ENCODE results near the gene SBK2. TPM values are rescaled to one million over a fixed set of nuclear protein-coding genes. Genes with fewer than 3 reads are reported as not detected.
A peak's percentile ranks its signal among the peaks of the same experiment; 100 is the strongest.

Gene SBK2
- total RNA-seq, 1 experiment from 2014 or later: not detected

- H3K9ac ChIP-seq (ENCODE audit: low read length): no peak overlapping the region
- H3K27me3 ChIP-seq (ENCODE audit: low read length): no peaks in the 10 kb centered on the region
- ChIA-PET CTCF (interaction anchor here (1.0 kb wide), 1 partner anchor 79 kb away, joined by 4 read pairs; the partner anchor contains the start of gene ZNF865), POLR2A (ENCODE audit: unreplicated experiment) (interaction anchor here (0.7 kb wide), 1 partner anchor 97 kb away, joined by 3 read pairs; the partner anchor contains the start of gene ZNF784)
- H4K20me1 ChIP-seq (ENCODE audit: low read length): no peaks in the 10 kb centered on the region
- no peaks in the 10 kb centered on the region for H3K79me2 ChIP-seq (ENCODE audit: low read length)
- no peak overlapping the region for H3K27ac ChIP-seq (ENCODE audit: low read length)
- H3F3A ChIP-seq (ENCODE audit: low read length, unreplicated experiment): no peaks in the 10 kb centered on the region
- BruUV-seq (replicated peaks): no TSS peak
- no peak overlapping the region for H3K4me2 ChIP-seq (ENCODE audit: low read length)
- ATAC-seq (no peak), DNase-seq (no peak)
- no peak overlapping the region for H3K4me3 ChIP-seq (ENCODE audit: low read length)
- TF ChIP-seq EZH2phosphoT487 (IDR thresholded peaks at IDR 0.05; ENCODE audit: borderline replicate concordance, low read length): no peak
- intact Hi-C loops (cut with micrococcal nuclease): no loop called here
- H3K9me3 ChIP-seq (ENCODE audit: low read length): no peaks in the 10 kb centered on the region
- H2AFZ ChIP-seq (ENCODE audit: low read length): no peak overlapping the region
- no peaks in the 10 kb centered on the region for H3K9me2 ChIP-seq (replicated peaks; ENCODE audit: low read length)
- no peaks in the 10 kb centered on the region for H3K36me3 ChIP-seq (ENCODE audit: low read depth, low read length)
- peaks cover 12% of the 10 kb centered on the region; the same call in 1 of the 2 replicates for H3K4me1 ChIP-seq (ENCODE audit: insufficient read depth, low read length)
These were observed 9.5 kb downstream of the SBK2 start for GRCh38 chr19:55527197-55528029.

DNA sequence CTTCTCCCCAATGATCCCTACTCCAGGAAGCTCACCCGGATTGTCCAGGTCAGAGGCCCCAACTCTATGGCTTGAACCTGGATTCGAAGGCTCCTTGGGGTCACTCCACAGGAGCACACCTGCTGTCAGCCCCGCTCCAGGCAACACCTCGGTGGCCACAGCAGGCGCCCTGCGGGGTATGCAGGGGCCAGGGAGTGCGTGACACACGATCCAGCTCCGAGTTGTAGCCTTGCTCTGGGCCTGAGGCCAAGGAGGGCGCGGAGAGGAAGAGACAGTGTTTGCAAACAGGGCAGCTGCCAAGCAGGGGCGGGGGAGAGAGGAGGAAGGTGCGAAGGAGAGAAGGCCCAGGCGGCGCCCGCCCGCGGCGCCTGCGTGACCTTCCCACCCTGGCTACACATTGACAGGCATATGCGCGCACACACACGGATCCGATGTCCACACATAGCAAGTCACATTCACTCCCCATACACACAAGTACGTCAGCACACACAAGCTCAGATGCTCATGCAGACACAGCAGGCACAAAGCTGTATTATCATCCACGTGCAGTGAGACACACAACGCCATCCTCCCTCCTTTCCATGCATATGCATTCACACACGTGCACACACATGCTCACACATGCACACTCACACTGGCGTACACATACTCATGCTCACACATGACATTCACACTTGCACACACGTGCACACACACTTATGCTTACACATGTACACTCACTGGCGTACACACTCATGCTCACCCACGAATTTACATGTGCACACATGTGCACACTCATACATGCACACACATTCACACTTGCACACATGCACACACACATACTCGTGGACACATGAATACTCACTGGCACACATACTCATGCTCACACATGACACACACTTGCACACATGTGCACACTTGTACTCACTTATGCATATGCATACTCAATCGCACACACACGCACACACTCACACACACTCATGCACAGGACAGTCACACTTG, 10.4 kb downstream of the SBK2 start:
- peak; percentile 87 for DNase-seq
- no peak overlapping the region for H3K27ac ChIP-seq (ENCODE audit: low read length)

More for the DNA sequence above, 10.4 kb downstream of the SBK2 start:
- ChIA-PET POLR2A (ENCODE audit: unreplicated experiment) (interaction anchor here (0.6 to 0.7 kb wide), 2 partner anchors 72 to 98 kb away, joined by 3 to 5 read pairs; partner anchors contain the start of gene ZNF784), CTCF (interaction anchor here (0.5 to 0.8 kb wide), 4 partner anchors 12 to 59 kb away, joined by 3 to 12 read pairs (median 5); no protein-coding TSS in a partner anchor)
- Histone ChIP-seq H3K27me3 (ENCODE audit: low read length) (no peaks in the 10 kb centered on the region), H3K9ac (ENCODE audit: low read length) (no peak overlapping the region), H3K79me2 (ENCODE audit: low read length) (no peaks in the 10 kb centered on the region), H3F3A (ENCODE audit: low read length, unreplicated experiment) (no peaks in the 10 kb centered on the region), H2AFZ (ENCODE audit: low read length) (peak overlapping the region; percentile 0; the same call in 1 of the 2 replicates), H3K4me1 (ENCODE audit: insufficient read depth, low read length) (peaks cover 12% of the 10 kb centered on the region; the same call in 1 of the 2 replicates), H4K20me1 (ENCODE audit: low read length) (no peaks in the 10 kb centered on the region), H3K4me2 (ENCODE audit: low read length) (peak overlapping the region; percentile 33), H3K4me3 (ENCODE audit: low read length) (no peak overlapping the region), H3K9me2 (replicated peaks; ENCODE audit: low read length) (no peaks in the 10 kb centered on the region), H3K36me3 (ENCODE audit: low read depth, low read length) (no peaks in the 10 kb centered on the region), H3K9me3 (ENCODE audit: low read length) (no peaks in the 10 kb centered on the region)
- intact Hi-C loops (cut with micrococcal nuclease): loop anchor here (1.0 kb wide), 1 partner anchor 21 kb away; no protein-coding TSS in a partner anchor
- peak; percentile 99 for TF ChIP-seq EZH2phosphoT487 (IDR thresholded peaks at IDR 0.05; ENCODE audit: borderline replicate concordance, low read length)
- TF ChIP-seq EZH2 (IDR thresholded peaks at IDR 0.05; ENCODE audit: low read length, unreplicated experiment): no peak
- TF ChIP-seq, protein P1, sequence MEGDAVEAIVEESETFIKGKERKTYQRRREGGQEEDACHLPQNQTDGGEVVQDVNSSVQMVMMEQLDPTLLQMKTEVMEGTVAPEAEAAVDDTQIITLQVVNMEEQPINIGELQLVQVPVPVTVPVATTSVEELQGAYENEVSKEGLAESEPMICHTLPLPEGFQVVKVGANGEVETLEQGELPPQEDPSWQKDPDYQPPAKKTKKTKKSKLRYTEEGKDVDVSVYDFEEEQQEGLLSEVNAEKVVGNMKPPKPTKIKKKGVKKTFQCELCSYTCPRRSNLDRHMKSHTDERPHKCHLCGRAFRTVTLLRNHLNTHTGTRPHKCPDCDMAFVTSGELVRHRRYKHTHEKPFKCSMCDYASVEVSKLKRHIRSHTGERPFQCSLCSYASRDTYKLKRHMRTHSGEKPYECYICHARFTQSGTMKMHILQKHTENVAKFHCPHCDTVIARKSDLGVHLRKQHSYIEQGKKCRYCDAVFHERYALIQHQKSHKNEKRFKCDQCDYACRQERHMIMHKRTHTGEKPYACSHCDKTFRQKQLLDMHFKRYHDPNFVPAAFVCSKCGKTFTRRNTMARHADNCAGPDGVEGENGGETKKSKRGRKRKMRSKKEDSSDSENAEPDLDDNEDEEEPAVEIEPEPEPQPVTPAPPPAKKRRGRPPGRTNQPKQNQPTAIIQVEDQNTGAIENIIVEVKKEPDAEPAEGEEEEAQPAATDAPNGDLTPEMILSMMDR (conservative IDR thresholded peaks at IDR 0.05; ENCODE audit: low read depth, low read length): no peak
- ATAC-seq: peak; percentile 87
- BruUV-seq (replicated peaks): no TSS peak
